Right kidney (tissue), 9 donors: Measurements from ENCODE around the gene NPC1L1.

ENCODE experiments used
- DNase-seq: peaks from one replicate; pipeline ENCODE4 v3.0.0-alpha.2; 2016
- long read RNA-seq, 8 donors: transcript quantifications; one replicate each; lab custom pipeline, GENCODE V29; 2026

The NPC1L1 gene
- long read RNA-seq, donor 1: 0 reads
- long read RNA-seq, donor 2: 0 reads
- long read RNA-seq, donor 3: 0 reads
- long read RNA-seq, donor 4: 0 reads
- long read RNA-seq, donor 5, full-length matches to known transcripts: 1 of 1 reads
- long read RNA-seq, donor 5, partial matches to known transcripts: 0 of 1 reads
- long read RNA-seq, donor 5, other reads (novel, unspliced or antisense): 0 of 1 reads
- long read RNA-seq, donor 6: 0 reads
- long read RNA-seq, donor 7, full-length matches to known transcripts: 3 of 3 reads
- long read RNA-seq, donor 7, partial matches to known transcripts: 0 of 3 reads
- long read RNA-seq, donor 7, other reads (novel, unspliced or antisense): 0 of 3 reads
- long read RNA-seq, donor 8: 0 reads

- no peak for DNase-seq
Measured at GRCh38 chr7:44541028-44541869, at the start of gene NPC1L1. Gene NPC1L1 (minus strand): TSS chr7:44541330. CDS start chr7:44541259, 71 bp downstream.

- no peak for DNase-seq
Measured at GRCh38 chr7:44590910-44591309, 49.8 kb upstream of the NPC1L1 start.

- peak; percentile 50 for DNase-seq
Measured at GRCh38 chr7:44587843-44588711, 46.9 kb upstream of the NPC1L1 start.

- no peak for DNase-seq
Measured at GRCh38 chr7:44583146-44583865, 42.2 kb upstream of the NPC1L1 start.

GRCh38 chr7:44581879-44582603 lies 40.9 kb upstream of the NPC1L1 start, which contains the start of gene TMED4:
Gene TMED4 (minus strand): TSS chr7:44582231. CDS start chr7:44582206, 25 bp downstream.
- DNase-seq: peak; percentile 95

- no peak for DNase-seq
Measured at GRCh38 chr7:44580945-44581878, 40.1 kb upstream of the NPC1L1 start.

GRCh38 chr7:44576228-44576627 lies 35.1 kb upstream of the NPC1L1 start:
- DNase-seq: no peak

- no peak for DNase-seq
Measured at GRCh38 chr7:44575054-44575453, 33.9 kb upstream of the NPC1L1 start.

GRCh38 chr7:44574287-44574872 lies 33.2 kb upstream of the NPC1L1 start:
- no peak for DNase-seq

GRCh38 chr7:44573464-44574286 lies 32.5 kb upstream of the NPC1L1 start, which contains the start of gene DDX56:
Gene DDX56 (minus strand): TSS chr7:44573908. CDS start chr7:44573895, 13 bp downstream.
- peak; percentile 78 for DNase-seq

- DNase-seq: no peak
Measured at GRCh38 chr7:44572771-44573170, 31.6 kb upstream of the NPC1L1 start.

GRCh38 chr7:44569959-44570358 lies 28.8 kb upstream of the NPC1L1 start:
- no peak for DNase-seq

- no peak for DNase-seq
Measured at GRCh38 chr7:44568771-44569560, 27.8 kb upstream of the NPC1L1 start.

GRCh38 chr7:44567884-44568283 lies 26.8 kb upstream of the NPC1L1 start:
- no peak for DNase-seq

GRCh38 chr7:44566680-44567079 lies 25.6 kb upstream of the NPC1L1 start:
- DNase-seq: no peak

GRCh38 chr7:44565795-44566559 lies 24.8 kb upstream of the NPC1L1 start:
- DNase-seq: no peak
